Endothelial cell (in vitro differentiated cells): Measurements from ENCODE around the gene PNPLA1. TPM values are rescaled to one million over a fixed set of nuclear protein-coding genes. Genes with fewer than 3 reads are reported as not detected.

Experiments used
- DNase-seq: peaks from one replicate; pipeline ENCODE4 v3.0.0; 2021; ENCODE audit warnings: low spot score
- H3K27ac Mint-ChIP-seq: one replicate; pipeline ENCODE4 v1.8.0; 2021; ENCODE audit warnings: mixed read lengths, inconsistent platforms; ENCODE audit not compliant: unreplicated experiment
- H3K27me3 Mint-ChIP-seq: one replicate; pipeline ENCODE4 v1.8.0; 2021; ENCODE audit warnings: mild to moderate bottlenecking, moderate library complexity, mixed read lengths, inconsistent platforms; ENCODE audit not compliant: unreplicated experiment
- H3K36me3 Mint-ChIP-seq: one replicate; pipeline ENCODE4 v1.8.0; 2021; ENCODE audit warnings: mild to moderate bottlenecking, low read depth, mixed read lengths, inconsistent platforms; ENCODE audit not compliant: unreplicated experiment
- H3K4me1 Mint-ChIP-seq: one replicate; pipeline ENCODE4 v1.8.0; 2021; ENCODE audit warnings: mild to moderate bottlenecking, mixed read lengths, inconsistent platforms; ENCODE audit not compliant: unreplicated experiment
- H3K4me3 Mint-ChIP-seq: one replicate; pipeline ENCODE4 v1.8.0; 2021; ENCODE audit warnings: mild to moderate bottlenecking, mixed read lengths, inconsistent platforms; ENCODE audit not compliant: unreplicated experiment
- H3K9me3 Mint-ChIP-seq: one replicate; pipeline ENCODE4 v1.8.0; 2021; ENCODE audit warnings: mixed read lengths, inconsistent platforms; ENCODE audit not compliant: unreplicated experiment
- total RNA-seq: library from RNA; stranded (reverse); fragmentation: NEBNext Ultra II Directional; extraction: Animal tissue kit (Norgen Biotek cat#: 25700); gene quantifications from one replicate; pipeline ENCODE4 v1.2.1, GENCODE V29; 2021; ENCODE audit not compliant: unreplicated experiment
- TF ChIP-seq, protein P1 (sequence below): fragments of 200-600 bp; sonication (generic); IDR thresholded peaks from one replicate; pipeline ENCODE4 v1.5.0; 2021; ENCODE audit warnings: antibody characterized with exemption; ENCODE audit not compliant: unreplicated experiment

Gene PNPLA1
- total RNA-seq, 1 donor from 2014 or later, result not detected

DNA sequence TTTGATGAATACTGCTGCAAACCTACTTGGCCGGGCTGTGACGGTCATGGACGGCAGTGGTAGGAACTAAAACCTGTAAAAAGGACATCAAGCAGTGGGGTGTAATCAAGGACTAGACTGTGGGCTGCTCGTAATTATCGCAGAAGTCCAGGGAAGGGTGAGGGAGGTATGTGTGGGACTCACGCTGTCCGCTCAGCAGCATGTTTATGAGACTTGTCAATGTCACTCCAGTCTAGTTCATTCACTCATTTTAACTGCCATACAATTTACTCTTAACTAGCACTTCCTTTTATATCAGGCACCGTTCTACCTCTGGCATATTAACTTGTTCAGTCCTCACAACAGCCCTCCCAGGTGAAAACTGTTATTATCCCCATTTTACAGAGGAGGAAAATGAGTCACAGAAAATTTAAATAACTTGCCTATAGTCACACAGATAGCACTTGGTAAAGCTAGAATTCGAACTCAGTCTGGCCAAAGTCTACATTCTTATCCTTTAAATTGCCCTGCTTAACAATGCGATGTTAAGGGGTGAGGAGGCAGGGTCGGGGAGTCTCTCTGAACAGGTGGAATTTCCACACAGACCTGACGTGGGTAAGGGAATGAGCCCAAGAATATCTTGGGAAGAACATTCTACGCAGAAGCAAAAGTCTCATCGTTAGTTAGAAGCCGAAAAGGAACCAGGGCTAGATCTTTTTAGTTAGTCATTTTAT, 4.1 kb downstream of the PNPLA1 start:
- TF ChIP-seq, protein P1, sequence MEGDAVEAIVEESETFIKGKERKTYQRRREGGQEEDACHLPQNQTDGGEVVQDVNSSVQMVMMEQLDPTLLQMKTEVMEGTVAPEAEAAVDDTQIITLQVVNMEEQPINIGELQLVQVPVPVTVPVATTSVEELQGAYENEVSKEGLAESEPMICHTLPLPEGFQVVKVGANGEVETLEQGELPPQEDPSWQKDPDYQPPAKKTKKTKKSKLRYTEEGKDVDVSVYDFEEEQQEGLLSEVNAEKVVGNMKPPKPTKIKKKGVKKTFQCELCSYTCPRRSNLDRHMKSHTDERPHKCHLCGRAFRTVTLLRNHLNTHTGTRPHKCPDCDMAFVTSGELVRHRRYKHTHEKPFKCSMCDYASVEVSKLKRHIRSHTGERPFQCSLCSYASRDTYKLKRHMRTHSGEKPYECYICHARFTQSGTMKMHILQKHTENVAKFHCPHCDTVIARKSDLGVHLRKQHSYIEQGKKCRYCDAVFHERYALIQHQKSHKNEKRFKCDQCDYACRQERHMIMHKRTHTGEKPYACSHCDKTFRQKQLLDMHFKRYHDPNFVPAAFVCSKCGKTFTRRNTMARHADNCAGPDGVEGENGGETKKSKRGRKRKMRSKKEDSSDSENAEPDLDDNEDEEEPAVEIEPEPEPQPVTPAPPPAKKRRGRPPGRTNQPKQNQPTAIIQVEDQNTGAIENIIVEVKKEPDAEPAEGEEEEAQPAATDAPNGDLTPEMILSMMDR, result no peak
- Mint-ChIP-seq H3K9me3 (no peaks in the 10 kb centered on the region), H3K27me3 (peaks cover 5% of the 10 kb centered on the region), H3K27ac (no peak overlapping the region), H3K36me3 (peaks cover 4% of the 10 kb centered on the region), H3K4me3 (no peak overlapping the region), H3K4me1 (peaks cover 4% of the 10 kb centered on the region)
- no peak for DNase-seq

DNA sequence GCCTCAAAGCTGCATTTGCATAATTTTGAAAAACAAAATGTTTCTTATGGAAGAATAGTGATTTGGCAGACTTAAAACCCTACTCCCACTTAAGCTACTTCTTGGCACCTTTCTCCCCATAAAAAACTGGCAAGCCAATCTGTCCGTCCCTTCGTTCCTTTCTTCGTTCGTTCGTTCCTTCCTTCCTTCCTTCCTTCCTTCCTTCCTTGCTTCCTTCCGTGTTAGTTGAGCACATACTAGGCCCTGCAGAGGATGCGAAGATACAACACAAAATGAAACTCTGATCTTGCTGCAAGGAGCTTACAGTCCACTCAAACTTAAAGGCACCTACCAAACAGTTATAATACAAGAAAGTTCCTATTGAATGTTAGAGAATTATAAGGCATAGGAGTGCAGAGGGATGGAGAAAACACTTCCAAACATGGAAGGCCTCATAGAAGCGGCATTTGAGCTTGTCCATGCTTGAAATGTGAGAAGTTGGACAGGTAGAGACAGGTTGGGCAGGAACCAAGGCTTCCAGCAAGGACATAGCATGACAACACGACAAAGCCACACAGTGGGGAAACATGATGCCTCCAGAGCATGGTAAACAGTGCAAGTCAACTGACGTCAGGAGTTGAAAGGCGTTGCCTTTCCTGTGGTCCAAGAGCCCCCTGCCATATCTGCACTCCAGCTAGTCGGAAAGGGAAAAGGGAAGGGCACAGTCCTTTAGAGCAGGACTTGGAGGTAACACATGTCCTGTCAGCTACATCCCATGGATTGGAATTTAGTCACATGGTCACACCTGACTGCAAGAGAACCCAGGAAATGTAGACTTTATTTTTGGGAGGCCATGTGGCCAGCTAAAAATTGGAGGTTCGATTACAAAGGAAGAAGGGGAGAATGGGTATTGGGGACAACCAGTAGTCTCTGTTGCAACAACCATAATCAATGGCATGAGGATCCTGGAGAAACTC, 7.0 kb downstream of the PNPLA1 start:
- Mint-ChIP-seq H3K9me3 (no peaks in the 10 kb centered on the region), H3K27ac (no peak overlapping the region), H3K4me1 (peaks cover 4% of the 10 kb centered on the region), H3K27me3 (peaks cover 5% of the 10 kb centered on the region), H3K36me3 (no peaks in the 10 kb centered on the region), H3K4me3 (no peak overlapping the region)
- no peak for DNase-seq
- TF ChIP-seq, protein P1, result no peak

DNA sequence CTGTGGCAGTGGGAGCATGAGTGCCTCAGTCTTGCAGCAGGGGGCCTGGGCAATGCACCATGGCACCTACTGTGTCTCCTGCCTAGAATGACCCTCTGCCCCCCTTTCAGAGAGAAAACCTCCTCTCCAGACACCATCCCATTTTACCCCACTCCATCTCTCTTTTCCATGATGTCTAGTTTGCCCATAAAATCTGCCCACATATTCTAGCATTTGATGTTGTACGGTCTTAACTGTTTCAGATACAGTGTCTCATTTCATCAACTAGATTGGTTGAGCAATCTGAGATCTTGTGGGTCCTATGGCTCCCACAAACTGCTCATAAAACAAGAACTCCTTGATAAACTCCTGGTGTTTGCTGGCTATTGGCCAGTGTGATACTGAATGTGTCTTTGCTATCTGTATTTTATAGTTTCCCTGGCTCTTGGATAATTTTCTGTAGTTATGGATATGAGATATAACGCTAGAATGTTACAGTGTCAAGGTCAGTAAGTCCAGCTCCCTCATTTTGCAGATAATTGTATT, 8.1 kb downstream of the PNPLA1 start:
- Mint-ChIP-seq H3K9me3 (no peaks in the 10 kb centered on the region), H3K27ac (no peak overlapping the region), H3K4me1 (no peaks in the 10 kb centered on the region), H3K27me3 (peaks cover 3% of the 10 kb centered on the region), H3K36me3 (no peaks in the 10 kb centered on the region), H3K4me3 (no peak overlapping the region)
- TF ChIP-seq, protein P1, result no peak
- no peak for DNase-seq

DNA sequence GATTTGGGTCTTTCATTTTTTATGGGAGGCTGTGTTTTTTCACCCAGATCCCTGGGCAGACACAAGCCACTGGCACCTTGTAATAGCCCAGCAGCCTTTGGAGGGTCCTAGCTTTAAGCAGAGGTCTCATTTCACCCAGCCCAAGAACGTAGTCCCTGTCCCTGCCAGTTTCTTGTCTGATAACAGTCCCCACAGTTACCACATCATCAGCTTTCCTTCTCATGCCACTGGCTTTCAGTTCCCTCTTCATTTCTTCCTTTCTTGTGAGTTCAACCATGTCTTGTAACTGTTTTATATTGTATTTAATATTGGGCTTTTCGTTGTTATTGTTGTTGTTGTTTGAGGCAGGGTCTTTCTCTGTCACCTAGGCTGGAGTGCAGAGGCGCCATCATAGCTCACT, 10.6 kb downstream of the PNPLA1 start:
- H3K9me3 Mint-ChIP-seq, result no peaks in the 10 kb centered on the region
- H3K36me3 Mint-ChIP-seq, result no peaks in the 10 kb centered on the region
- H3K4me1 Mint-ChIP-seq, result no peaks in the 10 kb centered on the region
- H3K27me3 Mint-ChIP-seq, result peaks cover 5% of the 10 kb centered on the region
- TF ChIP-seq, protein P1, result no peak
- no peak overlapping the region for H3K4me3 Mint-ChIP-seq
- H3K27ac Mint-ChIP-seq, result no peak overlapping the region
- no peak for DNase-seq
